IPS-20b (cell line): Measurements from ENCODE around the gene EIF1.
A peak's percentile ranks its signal among the peaks of the same experiment; 100 is the strongest.
"Not testable (repeated sequence)": the region's sequence is repeated elsewhere in the genome, so short reads cannot be mapped to it uniquely, and the experiment has no call there.

Experiments used
- H3K27ac ChIP-seq: one replicate; pipeline ENCODE4 v1.5.1; 2013; ENCODE audit warnings: low read length
- H3K27me3 ChIP-seq: 2 replicates; pipeline ENCODE4 v1.6.1; 2013; ENCODE audit warnings: mild to moderate bottlenecking, low read length, inconsistent platforms; ENCODE audit not compliant: insufficient read depth
- H3K36me3 ChIP-seq: 2 replicates; pipeline ENCODE4 v1.6.1; 2013; ENCODE audit warnings: low read depth, mild to moderate bottlenecking, inconsistent platforms, low read length, moderate library complexity; ENCODE audit not compliant: insufficient read depth
- H3K4me1 ChIP-seq: 2 replicates; pipeline ENCODE4 v1.6.1; 2013; ENCODE audit warnings: mild to moderate bottlenecking, control low read depth, inconsistent platforms, low read length, moderate library complexity; ENCODE audit not compliant: insufficient read depth
- H3K4me3 ChIP-seq: 2 replicates; pipeline ENCODE4 v1.5.1; 2013; ENCODE audit warnings: mild to moderate bottlenecking, low read length, inconsistent platforms
- H3K9ac ChIP-seq: 2 replicates; pipeline ENCODE4 v1.6.1; 2013; ENCODE audit warnings: low read depth, mild to moderate bottlenecking, inconsistent platforms, low read length, moderate library complexity
- H3K9me3 ChIP-seq: 2 replicates; pipeline ENCODE4 v1.6.1; 2013; ENCODE audit warnings: mild to moderate bottlenecking, low read depth, low read length, inconsistent platforms; ENCODE audit not compliant: insufficient read depth

Gene EIF1

DNA sequence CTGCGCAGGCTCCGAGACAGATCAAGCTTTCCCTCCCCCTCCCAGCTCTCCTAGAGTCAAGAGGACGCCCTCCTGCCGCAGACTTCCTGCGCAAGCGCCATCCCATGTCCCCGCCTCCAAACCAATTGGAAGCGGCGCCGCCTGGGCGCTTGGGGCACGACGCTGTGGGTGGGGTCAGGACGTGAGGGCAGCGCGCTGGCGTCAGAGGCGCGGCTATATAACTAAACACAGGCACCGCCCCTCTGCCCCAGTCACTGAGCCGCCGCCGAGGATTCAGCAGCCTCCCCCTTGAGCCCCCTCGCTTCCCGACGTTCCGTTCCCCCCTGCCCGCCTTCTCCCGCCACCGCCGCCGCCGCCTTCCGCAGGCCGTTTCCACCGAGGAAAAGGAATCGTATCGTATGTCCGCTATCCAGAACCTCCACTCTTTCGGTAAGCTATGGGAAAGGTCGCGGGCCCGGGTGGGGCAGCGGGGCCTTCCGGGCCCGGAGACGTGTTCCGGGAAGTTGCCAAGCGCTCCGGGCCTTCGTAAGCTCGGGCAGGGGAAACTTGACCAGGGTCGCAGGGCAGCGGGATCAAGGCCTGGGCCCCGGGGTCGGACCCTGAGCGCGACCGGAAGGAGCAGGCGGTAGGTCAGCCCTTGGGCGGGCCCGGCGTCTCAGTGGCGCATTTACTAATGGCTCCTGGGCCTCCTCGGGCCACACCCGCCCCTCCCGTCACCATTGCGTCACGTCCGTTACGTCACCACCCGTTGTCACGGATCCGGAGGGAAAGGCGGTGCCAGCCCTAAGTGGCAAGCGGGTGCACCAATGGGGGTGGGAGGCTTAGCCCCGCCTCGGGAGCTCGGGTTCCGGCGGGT lies at the start of gene EIF1:
TSS of gene EIF1 (plus strand) at position 245 of the 856 bp plus-strand sequence. CDS start at position 399, 154 bp downstream.
- peak within 1 kb of the TSS; percentile 99 for H3K9ac ChIP-seq
- H3K27ac ChIP-seq: peak within 1 kb of the TSS; percentile 98
- peaks cover 45% of the 10 kb centered on the region for H3K36me3 ChIP-seq

GRCh38 chr17:41638941-41639340 lies 49.7 kb upstream of the EIF1 start:
- Histone ChIP-seq H3K9me3 (no peaks in the 10 kb centered on the region), H3K4me3 (no peak overlapping the region), H3K27me3 (no peaks in the 10 kb centered on the region), H3K27ac (no peak overlapping the region), H3K9ac (no peak overlapping the region), H3K4me1 (no peaks in the 10 kb centered on the region), H3K36me3 (no peaks in the 10 kb centered on the region)

More for the DNA sequence above, at the start of gene EIF1:
- peak within 1 kb of the TSS; percentile 96 for H3K4me3 ChIP-seq
- H3K4me1 ChIP-seq: peaks cover 9% of the 10 kb centered on the region
- H3K9me3 ChIP-seq: no peaks in the 10 kb centered on the region
- no peaks in the 10 kb centered on the region for H3K27me3 ChIP-seq

GRCh38 chr17:41639492-41640473 lies 48.9 kb upstream of the EIF1 start:
- H3K9me3 ChIP-seq: no peaks in the 10 kb centered on the region
- no peaks in the 10 kb centered on the region for H3K27me3 ChIP-seq

DNA sequence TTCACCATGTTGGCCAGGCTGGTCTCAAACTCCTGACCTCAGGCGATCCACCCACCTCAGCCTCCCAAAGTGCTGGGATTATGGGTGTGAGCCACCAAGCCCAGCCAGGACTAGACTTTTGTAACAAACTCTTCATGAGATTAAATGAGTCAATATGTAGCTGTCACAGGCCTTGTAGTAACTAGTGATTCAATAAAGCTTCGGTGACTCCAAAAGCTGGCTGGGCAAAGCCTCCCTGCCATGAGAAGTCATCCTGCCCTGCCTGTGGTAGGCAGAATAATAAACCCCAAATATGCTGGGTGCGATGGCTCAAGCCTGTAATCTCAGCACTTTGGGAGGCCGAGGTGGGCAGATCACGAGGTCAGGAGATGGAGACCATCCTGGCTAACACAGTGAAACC lies 48.1 kb upstream of the EIF1 start:
- H3K36me3 ChIP-seq, H3K4me1 ChIP-seq, H3K9ac ChIP-seq, H3K27ac ChIP-seq, H3K27me3 ChIP-seq, H3K4me3 ChIP-seq, H3K9me3 ChIP-seq: not testable (repeated sequence)

More at GRCh38 chr17:41639492-41640473, 48.9 kb upstream of the EIF1 start:
- Histone ChIP-seq H3K36me3 (no peaks in the 10 kb centered on the region), H3K4me3 (no peak overlapping the region), H3K4me1 (no peaks in the 10 kb centered on the region), H3K9ac (no peak overlapping the region), H3K27ac (no peak overlapping the region)

GRCh38 chr17:41642252-41643156 lies 46.2 kb upstream of the EIF1 start:
- Histone ChIP-seq H3K9me3 (no peaks in the 10 kb centered on the region), H3K4me3 (no peak overlapping the region), H3K9ac (no peak overlapping the region), H3K36me3 (no peaks in the 10 kb centered on the region), H3K27ac (no peak overlapping the region), H3K4me1 (no peaks in the 10 kb centered on the region; the same call in 1 of the 2 replicates), H3K27me3 (no peaks in the 10 kb centered on the region)

GRCh38 chr17:41647038-41647813 lies 41.5 kb upstream of the EIF1 start:
- H3K36me3 ChIP-seq: no peaks in the 10 kb centered on the region
- no peaks in the 10 kb centered on the region for H3K9me3 ChIP-seq
- H3K9ac ChIP-seq: no peak overlapping the region
- H3K4me3 ChIP-seq: no peak overlapping the region
- no peaks in the 10 kb centered on the region; the same call in 1 of the 2 replicates for H3K4me1 ChIP-seq
- H3K27me3 ChIP-seq: no peaks in the 10 kb centered on the region
- no peak overlapping the region for H3K27ac ChIP-seq

- no peaks in the 10 kb centered on the region; the same call in 1 of the 2 replicates for H3K4me1 ChIP-seq
- H3K9ac ChIP-seq: no peak overlapping the region
- H3K9me3 ChIP-seq: no peaks in the 10 kb centered on the region
- H3K27me3 ChIP-seq: no peaks in the 10 kb centered on the region
- H3K4me3 ChIP-seq: peak overlapping the region; percentile 59; the same call in 1 of the 2 replicates
- no peaks in the 10 kb centered on the region for H3K36me3 ChIP-seq
- H3K27ac ChIP-seq: no peak overlapping the region
Measured at GRCh38 chr17:41647940-41648410, 40.7 kb upstream of the EIF1 start.

GRCh38 chr17:41648411-41649195 lies 40.1 kb upstream of the EIF1 start:
- Histone ChIP-seq H3K27me3 (no peaks in the 10 kb centered on the region), H3K36me3 (no peaks in the 10 kb centered on the region), H3K9me3 (no peaks in the 10 kb centered on the region), H3K27ac (no peak overlapping the region), H3K4me1 (no peaks in the 10 kb centered on the region; the same call in 1 of the 2 replicates), H3K4me3 (peak overlapping the region; percentile 59; the same call in 1 of the 2 replicates), H3K9ac (no peak overlapping the region)

- Histone ChIP-seq H3K9ac (no peak overlapping the region), H3K27ac (no peak overlapping the region)
Measured at GRCh38 chr17:41649923-41650519, 38.7 kb upstream of the EIF1 start.

More at GRCh38 chr17:41649923-41650519, 38.7 kb upstream of the EIF1 start:
- Histone ChIP-seq H3K4me1 (no peaks in the 10 kb centered on the region; the same call in 1 of the 2 replicates), H3K27me3 (no peaks in the 10 kb centered on the region), H3K4me3 (no peak overlapping the region), H3K36me3 (no peaks in the 10 kb centered on the region), H3K9me3 (no peaks in the 10 kb centered on the region)
